Measurements from ENCODE around the gene CT47B1.
"Not testable (repeated sequence)": the region's sequence is repeated elsewhere in the genome, so short reads cannot be mapped to it uniquely, and the experiment has no call there.

Gene CT47B1

GRCh38 chrX:120875766-120876165, at the start of gene CT47B1:
Gene CT47B1, minus strand, starts transcription at chrX:120875866. Its CDS starts 196 bp downstream, at chrX:120875670.
- not testable (repeated sequence) for H3K4me3 ChIP-seq (ENCODE audit: low read depth in 1 of 2, low read length in 1 of 2); H3K27me3 ChIP-seq; H3K4me1 ChIP-seq (ENCODE audit: control insufficient read depth in 1 of 2, insufficient read depth in 1 of 2, low read depth in 1 of 2, low read length in 1 of 2); H3K36me3 ChIP-seq; H3K9me3 ChIP-seq; H3K27ac ChIP-seq

GRCh38 chrX:120874678-120875557, 748 bp downstream of the CT47B1 start:
- H3K4me3 ChIP-seq (ENCODE audit: low read depth in 1 of 2, low read length in 1 of 2): no peak overlapping the region
- H3K27me3 ChIP-seq: no peaks in the 10 kb centered on the region
- no peak overlapping the region for H3K27ac ChIP-seq
- TF ChIP-seq, protein P1, sequence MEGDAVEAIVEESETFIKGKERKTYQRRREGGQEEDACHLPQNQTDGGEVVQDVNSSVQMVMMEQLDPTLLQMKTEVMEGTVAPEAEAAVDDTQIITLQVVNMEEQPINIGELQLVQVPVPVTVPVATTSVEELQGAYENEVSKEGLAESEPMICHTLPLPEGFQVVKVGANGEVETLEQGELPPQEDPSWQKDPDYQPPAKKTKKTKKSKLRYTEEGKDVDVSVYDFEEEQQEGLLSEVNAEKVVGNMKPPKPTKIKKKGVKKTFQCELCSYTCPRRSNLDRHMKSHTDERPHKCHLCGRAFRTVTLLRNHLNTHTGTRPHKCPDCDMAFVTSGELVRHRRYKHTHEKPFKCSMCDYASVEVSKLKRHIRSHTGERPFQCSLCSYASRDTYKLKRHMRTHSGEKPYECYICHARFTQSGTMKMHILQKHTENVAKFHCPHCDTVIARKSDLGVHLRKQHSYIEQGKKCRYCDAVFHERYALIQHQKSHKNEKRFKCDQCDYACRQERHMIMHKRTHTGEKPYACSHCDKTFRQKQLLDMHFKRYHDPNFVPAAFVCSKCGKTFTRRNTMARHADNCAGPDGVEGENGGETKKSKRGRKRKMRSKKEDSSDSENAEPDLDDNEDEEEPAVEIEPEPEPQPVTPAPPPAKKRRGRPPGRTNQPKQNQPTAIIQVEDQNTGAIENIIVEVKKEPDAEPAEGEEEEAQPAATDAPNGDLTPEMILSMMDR (IDR thresholded peaks at IDR 0.05): no peak
- H3K9me3 ChIP-seq: no peaks in the 10 kb centered on the region
- no peaks in the 10 kb centered on the region for H3K36me3 ChIP-seq
- no peaks in the 10 kb centered on the region for H3K4me1 ChIP-seq (ENCODE audit: control insufficient read depth in 1 of 2, insufficient read depth in 1 of 2, low read depth in 1 of 2, low read length in 1 of 2)

- no peak overlapping the region for H3K27ac ChIP-seq
- H3K27me3 ChIP-seq: no peaks in the 10 kb centered on the region
- no peaks in the 10 kb centered on the region for H3K9me3 ChIP-seq
- H3K4me1 ChIP-seq (ENCODE audit: control insufficient read depth in 1 of 2, insufficient read depth in 1 of 2, low read depth in 1 of 2, low read length in 1 of 2): no peaks in the 10 kb centered on the region
- H3K4me3 ChIP-seq (ENCODE audit: low read depth in 1 of 2, low read length in 1 of 2): no peak overlapping the region
- no peaks in the 10 kb centered on the region for H3K36me3 ChIP-seq
- TF ChIP-seq, protein P1 (IDR thresholded peaks at IDR 0.05): no peak
Measured at GRCh38 chrX:120857240-120857639, 18.4 kb downstream of the CT47B1 start.

DNA sequence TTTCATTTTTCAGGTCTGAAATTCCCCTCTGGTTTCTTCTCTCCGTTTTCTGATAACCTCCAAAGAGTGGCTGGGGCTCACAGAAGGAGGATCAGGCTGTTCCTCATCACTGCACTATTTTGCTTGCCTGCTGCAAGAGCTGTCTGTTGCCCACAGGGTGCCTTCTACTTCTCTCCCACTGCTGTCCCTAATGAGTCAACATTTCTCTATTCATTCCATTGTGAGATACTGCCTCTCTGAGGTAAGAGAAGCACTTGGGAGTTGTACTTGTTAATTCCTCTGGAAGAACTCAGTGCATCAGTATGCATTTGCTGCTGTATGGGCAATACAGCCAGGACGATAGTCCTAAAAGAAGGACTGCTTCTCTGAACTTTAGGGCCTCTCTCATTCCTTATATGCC, 34.8 kb downstream of the CT47B1 start:
- TF ChIP-seq, protein P1 (IDR thresholded peaks at IDR 0.05): no peak

DNA sequence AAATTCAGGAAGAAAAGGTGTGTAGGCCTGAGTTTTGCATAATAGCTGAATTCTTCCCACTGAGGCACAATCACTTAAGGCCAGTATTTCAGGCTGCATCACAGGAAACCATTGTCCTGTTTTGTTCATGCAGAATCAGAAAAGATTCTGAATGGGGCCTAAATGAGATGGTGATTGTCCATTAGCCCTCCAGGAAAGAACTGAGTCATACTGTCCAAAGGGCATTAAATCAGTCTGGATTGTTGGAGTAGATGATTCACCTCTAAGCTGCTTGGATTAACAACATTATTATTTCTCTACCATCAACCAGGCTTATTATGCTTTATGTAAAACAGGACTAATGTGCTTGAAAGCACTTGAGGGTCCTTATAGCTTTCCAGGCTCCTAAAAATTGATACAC, 36.2 kb downstream of the CT47B1 start:
- Histone ChIP-seq H3K27ac (no peak overlapping the region), H3K4me3 (ENCODE audit: low read depth in 1 of 2, low read length in 1 of 2) (no peak overlapping the region), H3K4me1 (ENCODE audit: control insufficient read depth in 1 of 2, insufficient read depth in 1 of 2, low read depth in 1 of 2, low read length in 1 of 2) (no peaks in the 10 kb centered on the region), H3K27me3 (no peaks in the 10 kb centered on the region), H3K36me3 (no peaks in the 10 kb centered on the region), H3K9me3 (no peaks in the 10 kb centered on the region)
- TF ChIP-seq, protein P1 (IDR thresholded peaks at IDR 0.05): no peak

More for the DNA sequence above, 34.8 kb downstream of the CT47B1 start:
- no peak overlapping the region for H3K4me3 ChIP-seq (ENCODE audit: low read depth in 1 of 2, low read length in 1 of 2)
- H3K9me3 ChIP-seq: no peaks in the 10 kb centered on the region
- no peaks in the 10 kb centered on the region for H3K27me3 ChIP-seq
- H3K36me3 ChIP-seq: no peaks in the 10 kb centered on the region
- no peaks in the 10 kb centered on the region for H3K4me1 ChIP-seq (ENCODE audit: control insufficient read depth in 1 of 2, insufficient read depth in 1 of 2, low read depth in 1 of 2, low read length in 1 of 2)
- H3K27ac ChIP-seq: no peak overlapping the region

DNA sequence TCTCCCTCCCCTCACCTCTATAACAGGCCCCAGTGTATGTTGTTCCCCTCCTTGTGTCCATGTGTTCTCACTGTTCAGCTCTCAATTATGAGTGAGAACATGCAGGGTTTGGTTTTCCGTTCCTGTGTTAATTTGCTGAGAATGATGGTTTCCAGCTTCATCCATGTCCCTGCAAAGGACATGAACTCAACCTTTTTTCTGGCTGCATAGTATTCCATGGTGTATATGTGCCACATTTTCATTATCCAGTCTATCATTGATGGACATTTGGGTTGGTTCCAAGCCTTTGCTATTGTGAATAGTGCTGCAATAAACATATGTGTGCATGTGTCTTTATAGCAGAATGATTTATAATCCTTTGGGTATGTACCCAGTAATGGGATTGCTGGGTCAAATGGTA, 48.5 kb downstream of the CT47B1 start:
- H3K27me3 ChIP-seq; H3K36me3 ChIP-seq; H3K4me1 ChIP-seq (ENCODE audit: control insufficient read depth in 1 of 2, insufficient read depth in 1 of 2, low read depth in 1 of 2, low read length in 1 of 2); H3K4me3 ChIP-seq (ENCODE audit: low read depth in 1 of 2, low read length in 1 of 2); H3K27ac ChIP-seq; H3K9me3 ChIP-seq: not testable (repeated sequence)
